GM10248 (cell line): Measurements from ENCODE around the gene ERVK3-1.

Experiments
- CTCF ChIA-PET: fragments of 300-600 bp; sonication (Branson Sonifier 250); formaldehyde crosslinking; extraction: SDS; loops from one replicate; lab custom pipeline; 2021; ENCODE audit warnings: antibody characterized with exemption; lab: Yijun Ruan, JAX
- POLR2A ChIA-PET: fragments of 350-650 bp; sonication (Branson Sonifier 250); formaldehyde crosslinking; extraction: SDS; loops from one replicate; lab custom pipeline; 2020; ENCODE audit warnings: antibody characterized with exemption; lab: Yijun Ruan, JAX
- DNase-seq: peaks from one replicate; pipeline ENCODE4 v3.0.0; 2012; ENCODE audit errors: extremely low spot score
- CTCF ChIP-seq: IDR thresholded peaks from 2 replicates; pipeline ENCODE4 v1.5.1; 2012; ENCODE audit warnings: mild to moderate bottlenecking, low read depth; ENCODE audit errors: extremely low read depth, missing control alignments, control extremely low read depth

ERVK3-1 gene

GRCh38 chr19:58268344-58268743, 36.8 kb upstream of the ERVK3-1 start:
- TF ChIP-seq CTCF, result no peak
- CTCF ChIA-PET, result interaction anchor here (1.3 kb wide), 1 partner anchor 7 kb away, joined by 3 read pairs; no protein-coding TSS in a partner anchor
- POLR2A ChIA-PET, result interaction anchor here (1.2 kb wide), 1 partner anchor 10 kb away, joined by 3 read pairs; the partner anchor contains the start of gene ZNF8
- DNase-seq, result no peak

GRCh38 chr19:58274771-58275201, 30.4 kb upstream of the ERVK3-1 start:
- ChIA-PET CTCF (interaction anchor here (1.4 kb wide), 1 partner anchor 12 kb away, joined by 3 read pairs; no protein-coding TSS in a partner anchor), POLR2A (no interaction called here)
- DNase-seq, result no peak
- no peak for TF ChIP-seq CTCF

GRCh38 chr19:58275564-58275963, 29.6 kb upstream of the ERVK3-1 start:
- no peak for TF ChIP-seq CTCF
- ChIA-PET POLR2A (no interaction called here), CTCF (interaction anchor here (1.4 kb wide), 1 partner anchor 11 kb away, joined by 3 read pairs; no protein-coding TSS in a partner anchor)
- DNase-seq, result no peak

GRCh38 chr19:58277197-58277596, 28.0 kb upstream of the ERVK3-1 start:
- TF ChIP-seq CTCF, result no peak
- ChIA-PET CTCF (no interaction called here), POLR2A (no interaction called here)
- no peak for DNase-seq

- CTCF ChIA-PET, result interaction anchor here (1.2 kb wide), 1 partner anchor 242 kb away, joined by 3 read pairs; the partner anchor contains the start of gene ZBTB45
Observed at GRCh38 chr19:58277748-58278540, 27.2 kb upstream of the ERVK3-1 start.

More at GRCh38 chr19:58277748-58278540, 27.2 kb upstream of the ERVK3-1 start:
- POLR2A ChIA-PET, result interaction anchor here (0.6 to 1.0 kb wide), 2 partner anchors 9 to 92 kb away, joined by 3 read pairs; no protein-coding TSS in a partner anchor
- no peak for DNase-seq
- TF ChIP-seq CTCF, result no peak
